SK-N-SH (cell line): ENCODE measurements around the gene DIS3L. TPM values are rescaled to one million over a fixed set of nuclear protein-coding genes. Genes with fewer than 3 reads are reported as not detected.

Experiments
- CTCF ChIA-PET: fragments of 300-600, 350-600 bp; formaldehyde crosslinking; extraction: SDS; loops from one replicate; lab custom pipeline; 2021; lab: Yijun Ruan, JAX
- POLR2A ChIA-PET: fragments of 350-600 bp; sonication (Branson Sonifier 250); formaldehyde crosslinking; extraction: SDS; loops from one replicate; lab custom pipeline; 2020; ENCODE audit warnings: antibody characterized with exemption, inconsistent platforms; lab: Yijun Ruan, JAX
- DNase-seq: peaks from one replicate; pipeline ENCODE4 v3.0.0; 2012
- H2AFZ ChIP-seq: fragments of 200-600 bp; sonication (generic); 2 replicates; pipeline ENCODE4 v1.8.1; 2016; ENCODE audit warnings: antibody characterized with exemption, mild to moderate bottlenecking, low read depth
- H3F3A ChIP-seq: fragments of 200-600 bp; sonication (generic); replicated peaks from 2 replicates; pipeline ENCODE3; 2016; ENCODE audit warnings: antibody characterized with exemption, mild to moderate bottlenecking; ENCODE audit not compliant: insufficient read depth
- H3K27ac ChIP-seq, 2 experiments: fragments of 200-500 bp in 1 of 2; fragments of 200-600 bp in 1 of 2; sonication (Bioruptor generic) in 1 of 2; sonication (generic), shearing (Covaris generic) in 1 of 2; 2 replicates each; pipeline versions ENCODE4 v1.5.1 to v1.6.1; 2014 to 2016; ENCODE audit warnings: low read depth in 2 of 2, inconsistent platforms in 1 of 2, low read length in 1 of 2, mild to moderate bottlenecking in 1 of 2, mixed read lengths in 1 of 2
- H3K27me3 ChIP-seq: fragments of 200-600 bp; sonication (generic), shearing (Covaris generic); 2 replicates; pipeline ENCODE4 v1.6.1; 2016; ENCODE audit warnings: mixed run types; ENCODE audit not compliant: insufficient read depth
- H3K36me3 ChIP-seq, 2 experiments: fragments of 200-500 bp in 1 of 2; fragments of 200-600 bp in 1 of 2; sonication (Bioruptor generic) in 1 of 2; sonication (generic) in 1 of 2; replicated peaks in 1 of 2; 2 replicates each; pipeline versions ENCODE3 to v1.5.1; 2014 to 2016; ENCODE audit warnings: low read length in 1 of 2, mild to moderate bottlenecking in 1 of 2; ENCODE audit not compliant: insufficient read depth in 2 of 2, control insufficient read depth in 1 of 2
- H3K4me1 ChIP-seq, 2 experiments: fragments of 200-500 bp in 1 of 2; fragments of 200-600 bp in 1 of 2; sonication (Bioruptor generic) in 1 of 2; sonication (generic), shearing (Covaris generic) in 1 of 2; 2 replicates each; pipeline versions ENCODE4 v1.5.1 to v1.6.1; 2014 to 2016; ENCODE audit warnings: low read depth in 1 of 2, low read length in 1 of 2, mixed run types in 1 of 2; ENCODE audit not compliant: insufficient read depth in 2 of 2, control insufficient read depth in 1 of 2
- H3K4me2 ChIP-seq: fragments of 200-600 bp; sonication (generic), shearing (Covaris generic); 2 replicates; pipeline ENCODE4 v1.6.1; 2017; ENCODE audit warnings: mixed run types
- H3K4me3 ChIP-seq, 2 experiments: fragments of 200-500 bp in 1 of 2; fragments of 200-600 bp in 1 of 2; sonication (Bioruptor generic) in 1 of 2; sonication (generic), shearing (Covaris generic) in 1 of 2; 2 replicates each; pipeline versions ENCODE4 v1.5.1 to v1.8.1; 2014 to 2016; ENCODE audit warnings: low read depth in 2 of 2, inconsistent platforms in 1 of 2, low read length in 1 of 2, mild to moderate bottlenecking in 1 of 2, mixed read lengths in 1 of 2, moderate library complexity in 1 of 2
- H3K79me2 ChIP-seq: fragments of 200-600 bp; sonication (generic); 2 replicates; pipeline ENCODE4 v1.8.1; 2017; ENCODE audit warnings: mild to moderate bottlenecking; ENCODE audit not compliant: insufficient read depth
- H3K9ac ChIP-seq: fragments of 200-600 bp; sonication (generic); 2 replicates; pipeline ENCODE4 v1.6.1; 2017; ENCODE audit warnings: mixed run types
- H3K9me2 ChIP-seq: fragments of 200-600 bp; sonication (generic); 2 replicates; pipeline ENCODE4 v1.6.1; 2017; ENCODE audit warnings: mixed run types
- H3K9me3 ChIP-seq: fragments of 200-600 bp; sonication (generic); 2 replicates; pipeline ENCODE4 v1.6.1; 2017; ENCODE audit warnings: mixed run types, mild to moderate bottlenecking, moderate library complexity
- H4K20me1 ChIP-seq: fragments of 200-600 bp; sonication (generic); 2 replicates; pipeline ENCODE4 v1.6.1; 2017; ENCODE audit warnings: mild to moderate bottlenecking, mixed run types; ENCODE audit not compliant: insufficient read depth
- CHD2 ChIP-seq: fragments of 150-350 bp; IDR thresholded peaks from 2 replicates; pipeline ENCODE4 v1.6.1; 2018; ENCODE audit warnings: low read length; ENCODE audit not compliant: partially characterized antibody
- EZH2phosphoT487 ChIP-seq: fragments of 200-600 bp; sonication (generic); IDR thresholded peaks from 2 replicates; pipeline ENCODE4 v1.6.1; 2017; ENCODE audit warnings: low read depth, mixed run types, mild to moderate bottlenecking, antibody characterized with exemption, moderate library complexity, borderline replicate concordance
- FOSL2 ChIP-seq: IDR thresholded peaks from 2 replicates; pipeline ENCODE4 v1.4.0; 2012; ENCODE audit warnings: low read depth, mild to moderate bottlenecking, moderate library complexity, borderline replicate concordance
- FOXJ3 ChIP-seq: sonication (generic); formaldehyde crosslinking; IDR thresholded peaks from 2 replicates; pipeline ENCODE4 v1.5.1; 2020; ENCODE audit warnings: mild to moderate bottlenecking, missing genetic modification reagents
- GABPA ChIP-seq: IDR thresholded peaks from 2 replicates; pipeline ENCODE4 v1.4.0; 2012; ENCODE audit warnings: low read depth, mild to moderate bottlenecking
- GATA2 ChIP-seq: sonication (generic); formaldehyde crosslinking; IDR thresholded peaks from 2 replicates; pipeline ENCODE4 v1.5.0; 2020; ENCODE audit warnings: mild to moderate bottlenecking, missing genetic modification reagents
- MAX ChIP-seq: IDR thresholded peaks from 2 replicates; pipeline ENCODE4 v1.4.0; 2012; ENCODE audit warnings: low read depth
- MEF2A ChIP-seq: IDR thresholded peaks from 2 replicates; pipeline ENCODE4 v1.4.0; 2012; ENCODE audit warnings: low read depth, borderline replicate concordance
- MXI1 ChIP-seq: IDR thresholded peaks from 2 replicates; pipeline ENCODE4 v1.6.1; 2012; ENCODE audit warnings: mild to moderate bottlenecking, low read depth, low read length, improper control_type of control experiment
- PBX3 ChIP-seq: IDR thresholded peaks from 2 replicates; pipeline ENCODE4; 2012
- RAD21 ChIP-seq: IDR thresholded peaks from 2 replicates; pipeline ENCODE4 v1.6.1; 2012; ENCODE audit warnings: mild to moderate bottlenecking, low read length
- REST ChIP-seq: IDR thresholded peaks from 2 replicates; pipeline ENCODE4 v1.6.1; 2012; ENCODE audit warnings: mild to moderate bottlenecking, low read depth, low read length, moderate library complexity
- RFX5 ChIP-seq: IDR thresholded peaks from 2 replicates; pipeline ENCODE4 v1.6.1; 2012; ENCODE audit warnings: mild to moderate bottlenecking, improper control_type of control experiment, low read length
- RXRA ChIP-seq: IDR thresholded peaks from 2 replicates; pipeline ENCODE4 v1.4.0; 2012; ENCODE audit warnings: low read depth, mild to moderate bottlenecking, borderline replicate concordance
- SIN3A ChIP-seq: IDR thresholded peaks from 2 replicates; pipeline ENCODE4 v1.6.1; 2012; ENCODE audit warnings: low read depth, mild to moderate bottlenecking, low read length, moderate library complexity, borderline replicate concordance
- SMC3 ChIP-seq: IDR thresholded peaks from 2 replicates; pipeline ENCODE4 v1.6.1; 2012; ENCODE audit warnings: low read depth, low read length, improper control_type of control experiment
- TEAD4 ChIP-seq: IDR thresholded peaks from 2 replicates; pipeline ENCODE4 v1.4.0; 2012; ENCODE audit warnings: mild to moderate bottlenecking, borderline replicate concordance; ENCODE audit not compliant: insufficient read depth
- USF2 ChIP-seq: fragments of 150-350 bp; IDR thresholded peaks from 2 replicates; pipeline ENCODE4 v1.6.1; 2017; ENCODE audit warnings: antibody characterized with exemption, low read length, low read depth, borderline replicate concordance
- YY1 ChIP-seq: IDR thresholded peaks from 2 replicates; pipeline ENCODE4 v1.4.0; 2012; ENCODE audit warnings: low read depth, mild to moderate bottlenecking
- ZBTB33 ChIP-seq: IDR thresholded peaks from 2 replicates; pipeline ENCODE4 v1.4.0; 2012; ENCODE audit warnings: low read depth, borderline replicate concordance
- WGBS: methylation state at CpG from one replicate; pipeline ENCODE4 v1.1.6; 2017; ENCODE audit warnings: low lambda C conversion rate; 5-methylcytosine and 5-hydroxymethylcytosine counted together
- polyA plus RNA-seq, 3 experiments: library from polyadenylated mRNA; depleted of rRNA; stranded (reverse); fragments of >200 nt; gene quantifications; 2 replicates each; pipeline ENCODE4 v1.2.3, GENCODE V29; 2012

Gene DIS3L
- polyA plus RNA-seq, 1 of the 3 experiments (the other 2 are of a cell fraction) = 11.5 TPM

- Histone ChIP-seq H3K9me2 (no peaks in the 10 kb centered on the region), H3K79me2 (no peaks in the 10 kb centered on the region), H3K4me1 (no peaks in the 10 kb centered on the region), H3F3A (no peaks in the 10 kb centered on the region), H4K20me1 (no peaks in the 10 kb centered on the region), H3K9ac (no peak overlapping the region), H3K27me3 (no peaks in the 10 kb centered on the region), H3K27ac (no peak overlapping the region), H3K36me3 (no peaks in the 10 kb centered on the region), H3K4me3 (no peak overlapping the region), H3K4me2 (no peak overlapping the region), H2AFZ (no peak overlapping the region), H3K9me3 (no peaks in the 10 kb centered on the region)
- CTCF ChIA-PET = no interaction called here
- POLR2A ChIA-PET = interaction anchor here (0.6 kb wide), 1 partner anchor 12 kb away, joined by 3 read pairs; the partner anchor contains the start of gene MAP2K1
- DNase-seq = no peak
- TF ChIP-seq PBX3 (no peak), MEF2A (no peak), GATA2 (CRISPR knock-in tag) (no peak), RXRA (no peak), EZH2phosphoT487 (no peak), MAX (no peak), FOXJ3 (CRISPR knock-in tag) (no peak), FOSL2 (no peak), RAD21 (no peak), REST (no peak), USF2 (no peak), YY1 (no peak), ZBTB33 (no peak), TEAD4 (no peak), MXI1 (no peak), GABPA (no peak), RFX5 (no peak), SIN3A (no peak), CHD2 (no peak), SMC3 (no peak)
- WGBS = 80% methylated on average over 4 of the region's 4 CpGs
Observed at GRCh38 chr15:66374179-66374578, 80.8 kb downstream of the DIS3L start.
